ENCODE results near the gene TRMO.

Gene TRMO

DNA sequence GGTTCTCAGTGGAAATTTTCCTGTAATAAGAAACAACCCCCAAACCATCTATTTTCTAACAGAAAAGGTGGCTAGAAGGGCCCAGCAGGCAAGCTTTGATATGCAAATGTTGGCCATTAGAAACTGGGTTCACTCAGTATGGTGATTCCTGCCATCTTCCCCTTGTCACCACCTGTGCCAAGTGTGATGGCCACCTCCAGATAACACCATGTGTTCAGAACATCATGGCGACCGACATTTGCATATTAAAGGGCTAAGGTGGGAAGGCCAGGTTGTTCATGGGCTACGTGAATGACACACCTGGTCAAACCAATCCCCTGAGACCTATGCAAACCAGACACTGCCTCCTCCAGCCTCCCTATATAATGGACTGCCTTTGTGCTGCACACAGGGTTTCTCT, 48.9 kb downstream of the TRMO start:
- H3K4me2 ChIP-seq (ENCODE audit: low read length), result no peak overlapping the region
- no peak overlapping the region for H3K9ac ChIP-seq (ENCODE audit: low read depth, low read length)
- peaks cover 20% of the 10 kb centered on the region for H3K27me3 ChIP-seq (ENCODE audit: control insufficient read depth, insufficient read depth, low read length)
- no peak overlapping the region for H3K4me3 ChIP-seq (ENCODE audit: low read length)
- H3K4me1 ChIP-seq (ENCODE audit: control insufficient read depth, insufficient read depth, low read length), result peaks cover 15% of the 10 kb centered on the region
- H3K9me3 ChIP-seq (replicated peaks; ENCODE audit: low read length), result no peaks in the 10 kb centered on the region
- H3K36me3 ChIP-seq (ENCODE audit: insufficient read depth, low read length), result no peaks in the 10 kb centered on the region

DNA sequence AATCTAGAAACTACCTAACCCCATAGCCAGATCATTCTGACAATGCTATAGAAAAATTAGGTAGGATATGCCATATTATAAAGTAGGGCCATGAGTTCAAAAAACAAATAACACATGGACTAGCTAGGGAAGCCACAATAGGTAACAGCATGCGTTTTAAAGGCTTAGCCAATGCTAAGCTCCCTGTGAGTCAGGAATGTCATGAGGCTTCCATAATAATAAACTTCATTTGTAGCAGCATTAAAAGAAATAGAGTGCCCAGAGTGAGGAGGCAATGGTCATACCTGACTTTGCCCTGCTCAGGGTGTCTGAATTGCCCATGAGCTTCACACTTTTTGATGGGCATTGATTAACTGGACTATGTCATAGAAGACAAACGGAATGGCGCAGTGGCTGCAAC, 53.4 kb downstream of the TRMO start:
- Histone ChIP-seq H3K27me3 (ENCODE audit: control insufficient read depth, insufficient read depth, low read length) (peaks cover 38% of the 10 kb centered on the region), H3K4me1 (ENCODE audit: control insufficient read depth, insufficient read depth, low read length) (no peaks in the 10 kb centered on the region), H3K4me3 (ENCODE audit: low read length) (no peak overlapping the region), H3K4me2 (ENCODE audit: low read length) (no peak overlapping the region), H3K36me3 (ENCODE audit: insufficient read depth, low read length) (no peaks in the 10 kb centered on the region), H3K9ac (ENCODE audit: low read depth, low read length) (no peak overlapping the region), H3K9me3 (replicated peaks; ENCODE audit: low read length) (no peaks in the 10 kb centered on the region)

DNA sequence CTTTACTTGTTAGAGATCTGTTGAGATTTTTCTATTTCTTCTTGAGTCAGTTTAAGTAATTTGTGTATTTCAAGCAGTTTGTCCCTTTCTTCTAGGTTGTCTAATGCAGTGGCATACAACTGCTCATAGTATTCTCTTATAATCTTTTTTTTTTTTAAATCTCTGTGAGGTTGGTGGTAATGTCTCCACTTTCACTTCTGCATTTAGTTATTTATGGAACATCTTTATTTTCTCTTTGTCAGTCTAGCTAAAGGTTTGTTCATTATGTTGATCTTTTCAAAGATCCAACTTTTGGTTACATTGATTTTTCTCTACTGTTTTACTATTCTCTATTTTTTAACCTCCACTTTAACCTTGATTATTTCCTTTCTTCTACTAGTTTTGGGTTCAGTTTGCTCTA, 55.5 kb downstream of the TRMO start:
- no peaks in the 10 kb centered on the region for H3K4me1 ChIP-seq (ENCODE audit: control insufficient read depth, insufficient read depth, low read length)
- no peak overlapping the region for H3K9ac ChIP-seq (ENCODE audit: low read depth, low read length)
- H3K4me2 ChIP-seq (ENCODE audit: low read length), result no peak overlapping the region
- H3K27me3 ChIP-seq (ENCODE audit: control insufficient read depth, insufficient read depth, low read length), result peaks cover 58% of the 10 kb centered on the region
- no peak overlapping the region for H3K4me3 ChIP-seq (ENCODE audit: low read length)
- H3K9me3 ChIP-seq (replicated peaks; ENCODE audit: low read length), result no peaks in the 10 kb centered on the region
- H3K36me3 ChIP-seq (ENCODE audit: insufficient read depth, low read length), result no peaks in the 10 kb centered on the region

DNA sequence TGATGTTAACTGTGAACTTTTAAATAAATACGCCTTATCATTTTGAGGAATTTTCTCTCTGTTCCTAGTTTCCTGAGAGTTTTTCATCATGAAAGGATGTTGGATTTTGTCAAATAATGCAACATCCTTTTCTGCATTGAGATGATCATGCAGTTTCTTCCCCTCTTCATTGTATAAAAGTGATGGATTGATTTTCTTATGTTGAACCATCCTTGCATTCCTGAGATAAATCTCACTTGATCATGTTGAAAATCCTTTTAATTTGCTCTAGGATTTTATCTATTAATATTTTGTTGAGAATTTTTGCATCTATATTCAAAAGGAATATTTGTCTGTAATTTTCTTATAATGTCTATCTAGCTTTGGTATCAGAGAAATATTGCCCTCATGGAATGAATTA, 56.0 kb downstream of the TRMO start:
- Histone ChIP-seq H3K36me3 (ENCODE audit: insufficient read depth, low read length) (no peaks in the 10 kb centered on the region), H3K4me1 (ENCODE audit: control insufficient read depth, insufficient read depth, low read length) (no peaks in the 10 kb centered on the region), H3K9me3 (replicated peaks; ENCODE audit: low read length) (no peaks in the 10 kb centered on the region), H3K4me3 (ENCODE audit: low read length) (no peak overlapping the region), H3K9ac (ENCODE audit: low read depth, low read length) (no peak overlapping the region), H3K27me3 (ENCODE audit: control insufficient read depth, insufficient read depth, low read length) (peaks cover 60% of the 10 kb centered on the region), H3K4me2 (ENCODE audit: low read length) (no peak overlapping the region)

DNA sequence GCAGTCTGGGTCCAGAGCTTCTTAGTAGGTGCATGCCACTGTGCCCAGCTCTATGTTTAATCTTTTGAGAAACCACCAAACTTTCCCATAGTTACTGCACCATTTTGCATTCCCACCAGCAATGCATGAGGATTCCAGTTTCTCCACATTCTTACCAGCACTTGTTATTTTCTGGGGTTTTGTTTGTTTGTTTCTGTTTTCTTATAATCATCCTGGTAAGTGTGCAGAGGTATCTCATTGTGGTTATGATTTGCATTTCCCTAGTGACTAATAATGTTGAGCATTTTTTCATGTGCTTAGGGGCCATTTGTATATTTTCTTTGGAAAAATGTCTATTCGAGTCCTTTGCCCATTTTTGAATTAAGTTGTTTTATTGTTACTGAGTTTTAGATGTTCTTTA, 57.9 kb downstream of the TRMO start:
- no peak overlapping the region for H3K9ac ChIP-seq (ENCODE audit: low read depth, low read length)
- no peak overlapping the region for H3K4me3 ChIP-seq (ENCODE audit: low read length)
- no peak overlapping the region for H3K4me2 ChIP-seq (ENCODE audit: low read length)
- no peaks in the 10 kb centered on the region for H3K36me3 ChIP-seq (ENCODE audit: insufficient read depth, low read length)
- H3K9me3 ChIP-seq (replicated peaks; ENCODE audit: low read length), result no peaks in the 10 kb centered on the region
- H3K4me1 ChIP-seq (ENCODE audit: control insufficient read depth, insufficient read depth, low read length), result no peaks in the 10 kb centered on the region
- H3K27me3 ChIP-seq (ENCODE audit: control insufficient read depth, insufficient read depth, low read length), result peaks cover 69% of the 10 kb centered on the region

DNA sequence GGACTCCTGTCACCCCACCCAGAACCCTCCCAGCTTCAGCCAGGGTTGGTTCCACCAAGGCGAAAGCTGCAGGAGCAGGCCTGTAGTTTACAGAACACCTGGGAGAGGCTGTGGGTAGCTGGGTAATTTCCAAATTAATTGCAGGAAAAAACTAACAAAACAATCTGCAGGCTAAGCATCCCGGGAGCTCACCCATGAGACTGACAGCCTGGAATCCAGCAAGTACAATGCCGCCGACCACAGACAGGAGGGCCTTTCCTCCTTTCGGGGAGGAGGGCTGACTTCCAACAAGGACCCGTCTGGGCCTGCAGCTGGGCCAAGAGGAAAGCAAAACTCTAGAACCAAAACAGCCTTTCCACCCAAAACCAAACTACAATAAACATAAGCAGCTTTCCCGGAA, 59.0 kb downstream of the TRMO start:
- Histone ChIP-seq H3K4me1 (ENCODE audit: control insufficient read depth, insufficient read depth, low read length) (no peaks in the 10 kb centered on the region), H3K9me3 (replicated peaks; ENCODE audit: low read length) (no peaks in the 10 kb centered on the region), H3K27me3 (ENCODE audit: control insufficient read depth, insufficient read depth, low read length) (peaks cover 70% of the 10 kb centered on the region)

DNA sequence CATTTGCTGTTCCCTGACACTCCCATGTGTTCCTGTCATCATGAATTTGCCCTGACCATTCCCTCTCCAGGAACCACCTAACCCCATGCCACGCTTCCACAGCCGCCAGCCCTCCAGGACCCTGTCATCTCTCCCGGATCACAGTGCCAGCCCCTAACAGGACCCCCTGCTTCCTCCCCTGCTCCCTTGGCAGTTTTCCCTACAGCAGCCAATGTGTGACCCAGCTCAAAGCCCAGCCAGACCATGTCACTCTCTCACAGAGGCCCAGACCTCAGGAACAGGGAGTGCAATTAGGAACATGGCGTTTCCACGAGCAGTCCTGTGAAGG, 61.2 kb downstream of the TRMO start:
- H3K36me3 ChIP-seq (ENCODE audit: insufficient read depth, low read length), result no peaks in the 10 kb centered on the region
- H3K4me1 ChIP-seq (ENCODE audit: control insufficient read depth, insufficient read depth, low read length), result no peaks in the 10 kb centered on the region
- H3K27me3 ChIP-seq (ENCODE audit: control insufficient read depth, insufficient read depth, low read length), result peaks cover 92% of the 10 kb centered on the region
- H3K4me3 ChIP-seq (ENCODE audit: low read length), result no peak overlapping the region
- no peaks in the 10 kb centered on the region for H3K9me3 ChIP-seq (replicated peaks; ENCODE audit: low read length)
- H3K4me2 ChIP-seq (ENCODE audit: low read length), result no peak overlapping the region
- H3K9ac ChIP-seq (ENCODE audit: low read depth, low read length), result no peak overlapping the region

More for the DNA sequence above, 59.0 kb downstream of the TRMO start:
- H3K9ac ChIP-seq (ENCODE audit: low read depth, low read length), result no peak overlapping the region
- no peak overlapping the region for H3K4me2 ChIP-seq (ENCODE audit: low read length)
- H3K36me3 ChIP-seq (ENCODE audit: insufficient read depth, low read length), result no peaks in the 10 kb centered on the region
- no peak overlapping the region for H3K4me3 ChIP-seq (ENCODE audit: low read length)

DNA sequence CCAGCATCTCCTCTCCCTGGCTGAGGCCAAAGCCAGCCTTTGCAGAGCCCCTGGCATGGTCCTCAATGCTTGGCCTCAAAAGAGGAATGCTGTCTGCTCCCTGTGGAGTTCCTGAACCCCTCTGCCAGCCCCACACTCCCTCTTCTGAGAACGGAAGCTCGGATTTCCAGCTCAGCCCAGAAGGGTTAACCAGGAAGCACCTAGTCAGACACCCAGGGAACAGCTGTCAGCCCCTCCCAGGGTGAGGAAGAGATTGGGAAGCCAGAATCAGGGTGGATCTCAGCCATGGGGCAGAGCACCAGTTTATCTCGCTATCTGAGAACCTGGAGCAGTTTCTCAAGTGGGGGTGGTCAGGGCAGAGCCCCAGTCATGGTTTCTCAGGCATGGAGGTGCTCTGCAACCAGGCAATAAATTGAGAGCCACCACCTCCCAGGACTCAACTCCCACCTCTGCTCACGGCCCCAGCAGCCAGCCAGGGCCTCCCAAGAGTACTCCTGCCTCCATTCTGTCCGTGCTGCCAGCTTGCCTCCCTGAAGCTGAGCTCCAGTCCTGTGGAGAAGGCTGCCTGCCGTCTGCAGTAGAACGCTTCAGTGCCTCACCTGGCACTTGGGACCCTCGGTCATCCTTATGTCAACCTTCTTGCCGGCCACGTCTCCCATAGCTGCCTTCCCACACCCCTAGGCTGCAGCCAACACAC, 61.7 kb downstream of the TRMO start:
- no peaks in the 10 kb centered on the region for H3K36me3 ChIP-seq (ENCODE audit: insufficient read depth, low read length)
- no peaks in the 10 kb centered on the region for H3K4me1 ChIP-seq (ENCODE audit: control insufficient read depth, insufficient read depth, low read length)
- no peak overlapping the region for H3K9ac ChIP-seq (ENCODE audit: low read depth, low read length)
- H3K27me3 ChIP-seq (ENCODE audit: control insufficient read depth, insufficient read depth, low read length), result peaks cover 94% of the 10 kb centered on the region
- H3K4me3 ChIP-seq (ENCODE audit: low read length), result no peak overlapping the region
- no peak overlapping the region for H3K4me2 ChIP-seq (ENCODE audit: low read length)
- H3K9me3 ChIP-seq (replicated peaks; ENCODE audit: low read length), result no peaks in the 10 kb centered on the region

DNA sequence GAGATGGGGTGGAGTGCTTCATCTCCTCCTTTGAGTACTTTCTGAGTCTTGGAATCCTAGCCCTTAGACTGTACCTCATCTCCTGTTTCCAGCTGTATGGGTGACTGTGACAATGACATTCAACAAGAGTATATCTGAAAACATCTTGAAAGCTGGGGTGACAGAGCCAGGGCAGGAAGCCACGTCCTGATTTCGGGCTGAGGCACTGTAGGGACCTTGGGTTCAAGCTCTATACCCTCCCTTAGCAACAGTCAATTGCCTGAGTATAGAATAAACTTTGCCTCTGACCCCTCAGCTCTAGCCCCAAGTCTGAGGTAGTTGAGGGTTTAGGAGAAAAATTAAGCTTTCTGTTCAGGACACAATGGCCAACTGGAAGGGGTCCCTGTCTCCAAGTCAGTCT, 63.0 kb downstream of the TRMO start:
- H3K9me3 ChIP-seq (replicated peaks; ENCODE audit: low read length), result no peaks in the 10 kb centered on the region
- no peaks in the 10 kb centered on the region for H3K4me1 ChIP-seq (ENCODE audit: control insufficient read depth, insufficient read depth, low read length)
- no peak overlapping the region for H3K4me2 ChIP-seq (ENCODE audit: low read length)
- no peak overlapping the region for H3K9ac ChIP-seq (ENCODE audit: low read depth, low read length)
- peaks cover 97% of the 10 kb centered on the region for H3K27me3 ChIP-seq (ENCODE audit: control insufficient read depth, insufficient read depth, low read length)
- no peaks in the 10 kb centered on the region for H3K36me3 ChIP-seq (ENCODE audit: insufficient read depth, low read length)
- H3K4me3 ChIP-seq (ENCODE audit: low read length), result no peak overlapping the region

DNA sequence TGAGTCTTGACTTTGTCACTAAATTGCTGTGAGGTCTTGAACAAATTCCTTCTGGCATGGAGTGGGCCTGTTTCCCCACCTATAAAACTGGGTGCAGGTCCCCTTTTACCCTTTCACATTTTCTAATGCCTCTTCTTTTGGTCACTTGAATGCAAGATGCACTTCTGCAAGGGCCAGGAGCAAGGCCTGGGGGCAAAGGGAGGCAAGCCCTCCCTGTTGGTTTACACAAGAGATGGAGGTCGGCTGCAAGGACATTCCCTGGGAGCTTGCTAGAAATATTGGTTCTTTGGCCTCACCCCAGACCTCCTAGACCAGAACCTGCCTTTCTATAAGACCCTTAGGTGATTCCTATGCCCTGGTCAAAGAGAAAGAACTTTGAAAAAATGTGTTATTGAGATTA, 63.5 kb downstream of the TRMO start:
- H3K27me3 ChIP-seq (ENCODE audit: control insufficient read depth, insufficient read depth, low read length), result peaks cover 97% of the 10 kb centered on the region
- no peak overlapping the region for H3K9ac ChIP-seq (ENCODE audit: low read depth, low read length)
- no peak overlapping the region for H3K4me2 ChIP-seq (ENCODE audit: low read length)
- no peaks in the 10 kb centered on the region for H3K9me3 ChIP-seq (replicated peaks; ENCODE audit: low read length)
- peaks cover 3% of the 10 kb centered on the region for H3K4me1 ChIP-seq (ENCODE audit: control insufficient read depth, insufficient read depth, low read length)
- no peak overlapping the region for H3K4me3 ChIP-seq (ENCODE audit: low read length)
- H3K36me3 ChIP-seq (ENCODE audit: insufficient read depth, low read length), result no peaks in the 10 kb centered on the region

DNA sequence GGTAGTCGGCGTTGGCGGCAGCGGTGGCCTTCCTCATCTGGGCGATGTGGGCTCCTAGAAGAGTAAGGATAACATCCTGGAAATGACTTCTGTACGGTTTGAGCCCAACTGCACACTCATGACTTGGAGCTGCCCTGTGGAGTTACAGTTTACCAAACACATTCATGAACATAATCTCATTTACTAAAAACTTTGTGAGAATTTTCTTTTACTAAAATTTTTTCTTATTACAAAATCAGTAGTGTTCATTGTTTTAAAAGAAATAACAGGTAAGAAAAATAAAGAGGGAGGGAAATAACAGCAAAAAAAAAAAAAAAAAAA, 63.9 kb downstream of the TRMO start:
- H3K9me3 ChIP-seq (replicated peaks; ENCODE audit: low read length), result no peaks in the 10 kb centered on the region

DNA sequence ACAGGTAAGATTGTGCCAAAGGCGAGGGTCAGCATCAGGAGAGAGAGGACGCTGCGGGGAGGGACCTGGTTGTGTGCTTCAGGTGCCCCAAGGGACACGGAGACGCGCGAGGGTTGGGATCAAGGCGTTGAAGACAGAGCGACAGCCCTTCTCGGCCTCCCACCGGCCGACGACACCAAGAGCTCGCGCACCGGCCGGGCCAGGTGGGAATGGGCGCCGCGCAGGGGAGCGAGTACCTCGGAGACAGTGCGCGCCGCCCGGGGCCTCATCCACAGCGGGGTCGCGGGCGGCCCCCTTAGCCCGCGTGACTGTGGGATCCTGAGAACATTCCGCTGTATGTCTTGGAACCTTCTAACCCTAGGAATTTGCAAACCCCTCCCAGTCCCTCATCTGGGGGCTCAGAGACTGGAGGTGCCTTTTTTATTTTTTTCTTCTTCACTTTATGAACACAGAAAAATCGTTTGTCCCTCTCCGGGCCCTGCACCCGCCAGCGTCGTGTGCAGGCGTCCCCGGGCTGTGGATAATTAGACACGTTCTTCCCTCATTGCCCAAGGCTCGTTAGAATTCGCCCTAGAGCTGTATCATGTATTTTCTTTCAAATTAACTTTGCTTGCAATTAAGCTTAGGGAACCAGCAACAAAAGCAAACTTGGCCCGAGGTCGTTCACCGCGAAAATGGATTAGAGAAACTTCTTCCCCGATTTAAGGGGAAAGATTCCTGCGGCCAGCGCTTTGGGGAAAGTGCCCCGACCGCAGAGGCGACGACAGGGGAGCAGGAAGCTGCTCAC, 64.5 kb downstream of the TRMO start:
- Histone ChIP-seq H3K4me1 (ENCODE audit: control insufficient read depth, insufficient read depth, low read length) (peaks cover 9% of the 10 kb centered on the region), H3K4me3 (ENCODE audit: low read length) (no peak overlapping the region), H3K27me3 (ENCODE audit: control insufficient read depth, insufficient read depth, low read length) (peaks cover 95% of the 10 kb centered on the region), H3K9me3 (replicated peaks; ENCODE audit: low read length) (no peaks in the 10 kb centered on the region), H3K4me2 (ENCODE audit: low read length) (no peak overlapping the region), H3K9ac (ENCODE audit: low read depth, low read length) (no peak overlapping the region), H3K36me3 (ENCODE audit: insufficient read depth, low read length) (no peaks in the 10 kb centered on the region)

More for the DNA sequence above, 63.9 kb downstream of the TRMO start:
- Histone ChIP-seq H3K4me2 (ENCODE audit: low read length) (no peak overlapping the region), H3K36me3 (ENCODE audit: insufficient read depth, low read length) (no peaks in the 10 kb centered on the region), H3K9ac (ENCODE audit: low read depth, low read length) (no peak overlapping the region), H3K4me3 (ENCODE audit: low read length) (no peak overlapping the region), H3K4me1 (ENCODE audit: control insufficient read depth, insufficient read depth, low read length) (peaks cover 6% of the 10 kb centered on the region), H3K27me3 (ENCODE audit: control insufficient read depth, insufficient read depth, low read length) (peaks cover 96% of the 10 kb centered on the region)

Measured in skeletal muscle satellite cell (primary cell).